ENCODE data around the gene ADGRG4.

Gene ADGRG4

GRCh38 chrX:136261321-136261720, 39.4 kb upstream of the ADGRG4 start:
- H3K27ac ChIP-seq = no peak overlapping the region
- TF ChIP-seq, protein P1, sequence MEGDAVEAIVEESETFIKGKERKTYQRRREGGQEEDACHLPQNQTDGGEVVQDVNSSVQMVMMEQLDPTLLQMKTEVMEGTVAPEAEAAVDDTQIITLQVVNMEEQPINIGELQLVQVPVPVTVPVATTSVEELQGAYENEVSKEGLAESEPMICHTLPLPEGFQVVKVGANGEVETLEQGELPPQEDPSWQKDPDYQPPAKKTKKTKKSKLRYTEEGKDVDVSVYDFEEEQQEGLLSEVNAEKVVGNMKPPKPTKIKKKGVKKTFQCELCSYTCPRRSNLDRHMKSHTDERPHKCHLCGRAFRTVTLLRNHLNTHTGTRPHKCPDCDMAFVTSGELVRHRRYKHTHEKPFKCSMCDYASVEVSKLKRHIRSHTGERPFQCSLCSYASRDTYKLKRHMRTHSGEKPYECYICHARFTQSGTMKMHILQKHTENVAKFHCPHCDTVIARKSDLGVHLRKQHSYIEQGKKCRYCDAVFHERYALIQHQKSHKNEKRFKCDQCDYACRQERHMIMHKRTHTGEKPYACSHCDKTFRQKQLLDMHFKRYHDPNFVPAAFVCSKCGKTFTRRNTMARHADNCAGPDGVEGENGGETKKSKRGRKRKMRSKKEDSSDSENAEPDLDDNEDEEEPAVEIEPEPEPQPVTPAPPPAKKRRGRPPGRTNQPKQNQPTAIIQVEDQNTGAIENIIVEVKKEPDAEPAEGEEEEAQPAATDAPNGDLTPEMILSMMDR (conservative IDR thresholded peaks at IDR 0.05) = no peak

DNA sequence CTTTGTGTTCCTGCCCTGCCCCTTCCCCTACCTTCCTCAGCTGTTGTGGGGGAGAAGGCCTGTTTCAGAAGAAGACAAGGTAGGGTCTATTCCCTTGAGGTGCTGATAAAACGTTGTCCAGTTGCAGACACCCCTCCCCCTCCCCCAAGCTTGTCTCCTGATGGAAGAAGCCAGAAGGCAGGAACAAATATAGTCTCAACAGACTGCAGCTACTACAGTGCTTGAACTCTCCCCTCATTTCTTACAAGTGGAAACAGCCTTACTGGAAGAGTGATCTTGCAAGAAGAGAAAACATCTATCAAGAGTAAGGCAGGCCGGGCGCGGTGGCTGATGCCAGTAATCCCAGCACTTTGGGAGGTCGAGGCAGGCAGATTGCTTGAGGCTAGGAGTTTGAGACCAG, 38.5 kb upstream of the ADGRG4 start:
- no peak overlapping the region for H3K27ac ChIP-seq
- TF ChIP-seq, protein P1 (conservative IDR thresholded peaks at IDR 0.05) = no peak

- TF ChIP-seq, protein P1 (conservative IDR thresholded peaks at IDR 0.05) = no peak
- no peak overlapping the region for H3K27ac ChIP-seq
Observed at GRCh38 chrX:136262812-136263315, 37.9 kb upstream of the ADGRG4 start.

GRCh38 chrX:136266828-136267227, 33.9 kb upstream of the ADGRG4 start:
- H3K27ac ChIP-seq = no peak overlapping the region
- TF ChIP-seq, protein P1 (conservative IDR thresholded peaks at IDR 0.05) = no peak

DNA sequence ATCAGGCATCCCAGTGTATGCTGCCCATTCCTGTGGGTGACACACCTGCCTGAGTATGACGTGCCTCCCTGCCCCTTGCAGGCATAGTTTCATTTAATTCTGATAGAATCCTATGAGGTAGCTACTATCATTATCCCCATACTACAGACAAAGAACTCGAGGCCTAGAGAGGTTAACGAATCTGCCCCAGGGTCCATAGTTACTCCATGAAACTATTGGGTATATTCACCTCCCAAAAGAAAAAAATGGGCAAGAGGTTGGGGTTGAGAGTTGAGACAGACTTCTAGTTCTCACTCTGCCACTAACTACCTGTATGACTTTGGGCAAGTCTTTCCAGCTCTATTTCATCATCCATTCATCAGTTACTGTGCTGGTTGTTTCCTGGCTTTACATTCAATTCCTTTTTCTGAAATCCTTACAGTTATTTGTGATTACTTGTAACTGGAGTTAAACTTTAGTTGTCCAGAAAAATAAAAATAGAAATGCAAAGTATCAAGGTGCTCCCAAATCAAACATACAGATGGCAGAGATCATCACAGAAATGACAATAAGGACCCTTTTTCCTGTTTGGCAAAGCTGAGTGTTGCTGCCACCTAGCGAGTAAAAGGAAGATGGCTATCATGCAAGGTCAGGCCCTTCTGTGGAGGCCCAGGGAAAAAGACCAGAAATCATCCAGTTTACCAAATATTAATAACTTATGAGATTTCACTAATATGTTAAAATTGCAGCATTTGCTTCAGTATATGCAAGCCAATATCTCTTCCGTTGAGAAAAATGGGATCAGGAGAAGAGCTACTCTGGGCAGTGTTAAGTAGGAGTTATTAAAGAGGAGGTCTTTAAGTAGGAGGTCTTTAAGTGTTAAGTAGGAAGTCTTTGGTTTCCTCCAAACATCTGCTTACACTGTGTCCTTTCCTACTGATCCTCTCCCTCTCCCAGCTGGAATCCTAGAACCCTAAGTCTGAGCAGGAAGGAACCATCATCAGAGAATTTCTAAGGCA, 32.4 kb upstream of the ADGRG4 start:
- H3K27ac ChIP-seq = no peak overlapping the region
- TF ChIP-seq, protein P1 (conservative IDR thresholded peaks at IDR 0.05) = peak; percentile 86

DNA sequence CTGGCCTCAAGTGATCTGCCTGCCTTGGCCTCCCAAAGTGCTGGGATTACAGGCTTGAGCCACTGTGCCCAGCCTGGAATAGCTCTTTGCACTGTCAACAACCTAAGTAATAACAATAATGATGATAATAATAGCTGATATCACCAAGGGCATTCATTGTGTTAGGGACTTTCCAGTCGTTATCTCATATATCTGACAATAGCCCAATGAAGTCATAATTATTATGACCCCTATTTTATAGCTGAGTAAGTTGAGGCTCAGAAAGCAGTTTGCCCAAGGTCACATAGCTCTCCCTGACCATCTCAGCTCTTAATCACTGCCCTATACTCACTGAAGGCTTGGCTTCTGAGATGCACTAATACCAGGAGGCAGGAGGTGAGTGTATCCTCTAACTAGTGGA, 30.8 kb upstream of the ADGRG4 start:
- H3K27ac ChIP-seq = no peak overlapping the region
- TF ChIP-seq, protein P1 (conservative IDR thresholded peaks at IDR 0.05) = no peak

- H3K27ac ChIP-seq = no peak overlapping the region
- TF ChIP-seq, protein P1 (conservative IDR thresholded peaks at IDR 0.05) = no peak
Observed at GRCh38 chrX:136271300-136271699, 29.5 kb upstream of the ADGRG4 start.
